Measurements from ENCODE around the gene OR4D1. TPM values are rescaled to one million over a fixed set of nuclear protein-coding genes. Genes with fewer than 3 reads are reported as not detected.

OR4D1 gene
- total and polyA plus RNA-seq, 9 of the 15 experiments (the other 6 are each of a cell fraction or from before 2014, with no cell fraction given): not detected

GRCh38 chr17:58144801-58145200 lies 3.4 kb upstream of the OR4D1 start:
- FAIRE-seq: no peak

DNA sequence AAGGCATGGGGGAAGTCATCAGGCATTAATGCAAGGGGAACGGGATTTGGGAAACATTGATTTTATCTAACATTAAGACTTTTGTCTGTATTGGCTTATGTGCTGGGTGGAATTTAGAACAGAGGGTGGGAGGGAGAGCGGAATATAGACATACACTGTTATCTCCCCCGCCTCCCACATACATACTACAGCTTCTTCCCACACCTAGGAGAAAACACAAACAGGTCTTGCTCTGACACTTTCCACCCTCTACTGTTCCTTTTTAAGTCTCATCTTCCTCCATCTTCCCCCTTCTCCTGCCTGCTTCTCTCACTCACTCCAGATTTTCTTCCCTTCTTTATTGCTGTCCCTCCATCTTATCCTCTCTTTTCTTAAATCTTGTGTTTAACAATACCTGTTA lies 425 bp downstream of the OR4D1 start:
- no peaks in the 10 kb centered on the region for H3K36me3 ChIP-seq (ENCODE audit: control insufficient read depth, insufficient read depth, low read length)
- H3K4me1 ChIP-seq (replicated peaks in 1 of 2; ENCODE audit: control insufficient read depth in 2 of 2, insufficient read depth in 2 of 2, low read length in 2 of 2): no peaks in the 10 kb centered on the region
- CTCF ChIA-PET (ENCODE audit: low intra/inter-chr PET ratio): no interaction called here
- peaks cover 11 to 12% of the 10 kb centered on the region in 2 experiments; a peak in 3 of 5 replicates for H3K27me3 ChIP-seq (ENCODE audit: control insufficient read depth in 2 of 2, insufficient read depth in 2 of 2, low read length in 2 of 2)
- H3K4me3 ChIP-seq: no peak overlapping the region
- ATAC-seq (no peak), DNase-seq (ENCODE audit: extremely low read depth in 1 of 4, low spot score in 3 of 4) (no peak), FAIRE-seq (no peak)
- intact Hi-C loops (cut with micrococcal nuclease): no loop called here
- no peak overlapping the region for H3K4me2 ChIP-seq (ENCODE audit: insufficient read depth, low read length)
- no peak overlapping the region for H3K27ac ChIP-seq (ENCODE audit: extremely low read depth, low read depth, low read length)
- in situ Hi-C loops (cut with MboI): no loop called here
- 3% methylated on average over 3 of the region's 3 CpGs for WGBS (ENCODE audit: insufficient coverage, low coverage, missing lambda C conversion rate)
- H3K79me2 ChIP-seq (ENCODE audit: control insufficient read depth, insufficient read depth, low read length): no peaks in the 10 kb centered on the region
- H3K9me1 ChIP-seq (ENCODE audit: control insufficient read depth, insufficient read depth, low read length): no peaks in the 10 kb centered on the region
- POLR2A ChIA-PET: no interaction called here
- no peaks in the 10 kb centered on the region for H3K9me3 ChIP-seq (replicated peaks; ENCODE audit: control insufficient read depth, insufficient read depth, low read depth, low read length)
- H3K9ac ChIP-seq (ENCODE audit: insufficient read depth in 1 of 2, low read depth in 2 of 2, low read length in 2 of 2): no peak overlapping the region
- H2AFZ ChIP-seq (ENCODE audit: low read depth, low read length): no peak overlapping the region
- H4K20me1 ChIP-seq (replicated peaks; ENCODE audit: control insufficient read depth, insufficient read depth, low read length): no peaks in the 10 kb centered on the region
- BruUV-seq (replicated peaks): no TSS peak
- TF ChIP-seq RBM22 (IDR thresholded peaks at IDR 0.05; ENCODE audit: low read depth, low read length, poor library complexity, severe bottlenecking): no peak
- no peak for TF ChIP-seq FOS (IDR thresholded peaks at IDR 0.05; ENCODE audit: extremely low read depth, insufficient read length)
- no peak for TF ChIP-seq NRF1 (conservative IDR thresholded peaks at IDR 0.05 in 1 of 2, IDR thresholded peaks at IDR 0.05 in 1 of 2)
- no peak for TF ChIP-seq TRIM24 (IDR thresholded peaks at IDR 0.05)
- TF ChIP-seq ZNF124 (CRISPR knock-in tag; IDR thresholded peaks at IDR 0.05): no peak
- TF ChIP-seq PREB (CRISPR knock-in tag; IDR thresholded peaks at IDR 0.05): no peak
- no peak for TF ChIP-seq RCOR1 (IDR thresholded peaks at IDR 0.05; ENCODE audit: borderline replicate concordance in 1 of 2, low read depth in 2 of 2, low read length in 2 of 2)
- TF ChIP-seq, protein P1, sequence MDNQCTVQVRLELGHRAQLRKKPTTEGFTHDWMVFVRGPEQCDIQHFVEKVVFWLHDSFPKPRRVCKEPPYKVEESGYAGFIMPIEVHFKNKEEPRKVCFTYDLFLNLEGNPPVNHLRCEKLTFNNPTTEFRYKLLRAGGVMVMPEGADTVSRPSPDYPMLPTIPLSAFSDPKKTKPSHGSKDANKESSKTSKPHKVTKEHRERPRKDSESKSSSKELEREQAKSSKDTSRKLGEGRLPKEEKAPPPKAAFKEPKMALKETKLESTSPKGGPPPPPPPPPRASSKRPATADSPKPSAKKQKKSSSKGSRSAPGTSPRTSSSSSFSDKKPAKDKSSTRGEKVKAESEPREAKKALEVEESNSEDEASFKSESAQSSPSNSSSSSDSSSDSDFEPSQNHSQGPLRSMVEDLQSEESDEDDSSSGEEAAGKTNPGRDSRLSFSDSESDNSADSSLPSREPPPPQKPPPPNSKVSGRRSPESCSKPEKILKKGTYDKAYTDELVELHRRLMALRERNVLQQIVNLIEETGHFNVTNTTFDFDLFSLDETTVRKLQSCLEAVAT (IDR thresholded peaks at IDR 0.05): no peak
- no peak for TF ChIP-seq ZNF586 (CRISPR knock-in tag; conservative IDR thresholded peaks at IDR 0.05)
- TF ChIP-seq SAFB2 (IDR thresholded peaks at IDR 0.05; ENCODE audit: borderline replicate concordance, low read depth, low read length, severe bottlenecking): no peak
- TF ChIP-seq POLR2H (tag; IDR thresholded peaks at IDR 0.05; ENCODE audit: low read depth): no peak
- TF ChIP-seq NR2C2 (CRISPR knock-in tag; IDR thresholded peaks at IDR 0.05): no peak
- no peak for TF ChIP-seq NR2C2 (tag; IDR thresholded peaks at IDR 0.05)
- TF ChIP-seq SRSF7 (optimal IDR thresholded peaks at IDR 0.05; ENCODE audit: low read depth, low read length): no peak
- no peak for TF ChIP-seq SIN3B (IDR thresholded peaks at IDR 0.05; ENCODE audit: low read depth)

More at GRCh38 chr17:58144801-58145200, 3.4 kb upstream of the OR4D1 start:
- H2AFZ ChIP-seq (ENCODE audit: low read depth, low read length): no peak overlapping the region
- no TSS peak for BruUV-seq (replicated peaks)
- H3K36me3 ChIP-seq (ENCODE audit: control insufficient read depth, insufficient read depth, low read length): no peaks in the 10 kb centered on the region
- in situ Hi-C loops (cut with MboI) (no loop called here), intact Hi-C loops (cut with micrococcal nuclease) (no loop called here)
- H3K79me2 ChIP-seq (ENCODE audit: control insufficient read depth, insufficient read depth, low read length): no peaks in the 10 kb centered on the region
- H3K4me1 ChIP-seq (replicated peaks in 1 of 2; ENCODE audit: control insufficient read depth in 2 of 2, insufficient read depth in 2 of 2, low read length in 2 of 2): no peaks in the 10 kb centered on the region
- no peak overlapping the region for H3K4me3 ChIP-seq
- WGBS (ENCODE audit: insufficient coverage, low coverage, missing lambda C conversion rate): 0% methylated on average over 1 of the region's 1 CpG
- H4K20me1 ChIP-seq (replicated peaks; ENCODE audit: control insufficient read depth, insufficient read depth, low read length): no peaks in the 10 kb centered on the region
- H3K27ac ChIP-seq (ENCODE audit: extremely low read depth, low read depth, low read length): no peak overlapping the region
- no peaks in the 10 kb centered on the region for H3K9me1 ChIP-seq (ENCODE audit: control insufficient read depth, insufficient read depth, low read length)
- ChIA-PET CTCF (ENCODE audit: low intra/inter-chr PET ratio) (no interaction called here), POLR2A (no interaction called here)
- no peak overlapping the region for H3K9ac ChIP-seq (ENCODE audit: insufficient read depth in 1 of 2, low read depth in 2 of 2, low read length in 2 of 2)
- no peak overlapping the region for H3K4me2 ChIP-seq (ENCODE audit: insufficient read depth, low read length)
- peaks cover 5 to 10% of the 10 kb centered on the region in 2 experiments; a peak in 2 of 5 replicates for H3K27me3 ChIP-seq (ENCODE audit: control insufficient read depth in 2 of 2, insufficient read depth in 2 of 2, low read length in 2 of 2)
- DNase-seq (ENCODE audit: extremely low read depth in 1 of 4, low spot score in 3 of 4) (no peak), ATAC-seq (no peak)
- TF ChIP-seq HDAC3 (IDR thresholded peaks at IDR 0.05; ENCODE audit: borderline replicate concordance, partially characterized antibody): no peak
- no peaks in the 10 kb centered on the region for H3K9me3 ChIP-seq (replicated peaks; ENCODE audit: control insufficient read depth, insufficient read depth, low read depth, low read length)
